NCI-H1105 treated with DMSO at 0.1 percent for 48 hours (cell line): Measurements from ENCODE around the gene SRSF7.
"Not testable (repeated sequence)": the region's sequence is repeated elsewhere in the genome, so short reads cannot be mapped to it uniquely, and the experiment has no call there.

Experiments used
- DNase-seq: peaks from one replicate; lab custom pipeline; 2025; lab: John Stamatoyannopoulos, UW

Gene SRSF7

GRCh38 chr2:38731684-38732221, 19.4 kb downstream of the SRSF7 start:
- DNase-seq, result no peak

DNA sequence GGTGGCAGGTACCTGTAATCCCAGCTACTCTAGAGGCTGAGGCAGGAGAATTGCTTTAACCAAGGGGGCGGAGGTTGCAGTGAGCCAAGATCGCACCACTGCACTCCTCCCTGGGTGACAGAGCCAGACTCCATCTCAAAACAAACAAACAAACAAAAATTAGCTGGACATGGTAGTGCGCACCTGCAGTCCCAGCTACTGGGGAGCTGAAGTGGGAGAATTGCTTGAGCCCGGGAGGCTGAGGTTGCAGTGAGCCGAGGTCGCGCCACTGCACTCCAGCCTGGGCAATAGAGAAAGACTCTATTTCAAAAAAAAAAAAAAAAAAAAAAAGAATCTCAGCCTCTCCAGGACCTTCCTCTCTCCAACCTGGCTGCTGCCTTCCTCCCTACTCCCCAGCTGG, 20.1 kb downstream of the SRSF7 start:
- no peak for DNase-seq

- no peak for DNase-seq
Observed at GRCh38 chr2:38728694-38729093, 22.5 kb downstream of the SRSF7 start.

DNA sequence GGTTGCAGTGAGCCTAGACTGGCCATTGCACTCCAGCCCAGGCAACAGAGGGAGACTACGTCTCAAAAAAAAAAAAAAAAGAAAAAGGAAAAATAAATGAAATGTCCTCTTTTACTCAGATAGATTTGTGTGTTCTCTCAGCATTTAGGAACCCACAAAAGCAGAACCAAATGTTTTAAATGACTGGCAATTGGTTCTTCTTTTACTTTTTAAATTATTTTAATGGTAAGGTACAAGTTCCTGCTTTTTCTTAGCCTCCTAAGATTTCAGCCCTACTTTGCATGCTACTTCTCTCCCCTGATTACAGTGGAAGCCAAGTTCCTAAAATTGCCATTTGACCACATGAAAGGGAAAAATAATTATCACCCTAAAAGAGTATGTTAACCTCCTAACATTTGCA, 23.5 kb downstream of the SRSF7 start:
- DNase-seq, result no peak

DNA sequence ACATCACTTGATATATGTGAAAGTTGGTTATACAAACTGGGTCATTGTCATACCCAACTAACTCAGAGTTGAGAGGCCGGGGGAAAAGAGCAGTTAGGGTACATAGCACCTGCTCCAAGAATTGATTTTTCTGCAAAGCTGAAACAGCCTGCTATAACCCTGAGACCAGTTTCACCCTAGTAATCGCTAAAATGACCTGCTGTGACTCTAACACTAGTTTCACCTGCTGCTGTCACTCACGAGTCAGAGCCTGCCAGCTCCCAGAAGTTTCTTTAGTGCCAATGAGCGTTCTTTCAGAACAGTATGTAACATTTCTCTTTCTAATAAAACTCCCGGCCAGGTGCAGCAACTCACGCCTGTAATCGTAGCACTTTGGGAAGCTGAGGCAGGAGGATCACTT, 28.0 kb downstream of the SRSF7 start:
- no peak for DNase-seq

GRCh38 chr2:38722271-38723061, 28.7 kb downstream of the SRSF7 start:
- no peak for DNase-seq

DNA sequence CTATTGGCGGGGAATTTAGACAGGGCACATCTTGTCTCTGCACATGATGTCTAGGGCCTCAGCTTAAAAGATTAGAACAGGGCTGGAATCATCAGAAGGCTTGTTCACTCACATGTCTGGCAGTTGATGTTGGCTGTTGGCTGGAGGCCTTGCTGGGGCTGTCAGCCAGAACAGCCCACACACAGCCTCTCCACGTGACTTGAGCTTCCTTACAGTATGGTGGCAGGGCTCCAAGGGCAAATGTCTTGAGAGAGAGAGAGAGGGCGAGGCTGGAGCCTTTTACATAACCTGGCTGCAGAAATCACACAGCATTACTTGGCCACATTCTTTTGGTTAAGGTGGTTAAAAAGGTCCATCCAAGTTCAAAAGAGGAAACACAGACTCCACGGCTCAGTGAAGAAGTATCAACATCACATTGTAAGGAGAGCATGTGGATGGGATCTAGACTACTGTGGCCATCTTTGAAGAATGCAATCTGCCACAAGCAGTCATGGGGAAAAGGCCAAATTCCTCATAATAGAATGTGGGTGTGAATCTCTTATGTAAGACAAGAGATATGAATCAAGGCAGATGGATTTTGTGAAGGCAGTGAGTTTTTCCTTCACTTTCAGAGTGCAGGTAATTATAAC, 30.4 kb downstream of the SRSF7 start:
- DNase-seq, result no peak

DNA sequence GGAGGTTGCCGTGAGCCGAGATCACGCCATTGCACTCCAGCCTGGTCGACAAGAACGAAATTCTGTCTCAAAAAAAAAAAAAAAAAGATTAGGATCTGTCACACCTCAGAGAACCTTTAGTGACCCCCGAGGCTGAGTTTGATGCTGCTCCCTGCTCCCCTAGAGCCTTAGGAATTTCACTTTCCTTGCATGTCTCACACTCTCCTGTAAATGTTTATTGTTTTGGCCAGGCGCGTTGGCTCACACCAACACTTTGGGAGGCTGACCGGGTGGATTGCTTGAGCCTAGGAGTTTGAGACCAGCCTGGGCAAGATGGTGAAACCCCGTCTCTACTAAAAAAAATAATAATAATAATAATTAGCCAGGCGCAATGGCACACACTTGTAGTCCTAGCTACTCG, 31.5 kb downstream of the SRSF7 start:
- DNase-seq, result no peak

DNA sequence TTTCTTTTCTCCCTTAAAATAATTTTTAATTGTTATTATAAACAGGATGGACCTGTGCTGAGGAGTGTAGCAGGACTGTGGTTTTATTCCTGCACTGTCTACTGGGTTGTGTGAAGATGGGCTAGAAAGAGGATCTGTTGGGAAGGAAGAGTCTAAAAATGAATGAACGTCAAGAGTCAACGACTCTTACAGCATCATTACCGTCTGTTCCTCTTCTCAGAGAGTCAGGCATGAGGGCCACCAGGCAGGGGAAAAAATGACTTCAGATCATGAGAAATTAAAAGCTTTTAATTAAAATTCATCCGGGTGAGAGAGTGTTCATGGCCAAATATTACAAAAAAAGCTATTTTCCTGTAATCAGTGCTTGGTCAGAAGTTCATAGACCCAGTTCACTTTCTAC, 32.6 kb downstream of the SRSF7 start:
- DNase-seq, result no peak

DNA sequence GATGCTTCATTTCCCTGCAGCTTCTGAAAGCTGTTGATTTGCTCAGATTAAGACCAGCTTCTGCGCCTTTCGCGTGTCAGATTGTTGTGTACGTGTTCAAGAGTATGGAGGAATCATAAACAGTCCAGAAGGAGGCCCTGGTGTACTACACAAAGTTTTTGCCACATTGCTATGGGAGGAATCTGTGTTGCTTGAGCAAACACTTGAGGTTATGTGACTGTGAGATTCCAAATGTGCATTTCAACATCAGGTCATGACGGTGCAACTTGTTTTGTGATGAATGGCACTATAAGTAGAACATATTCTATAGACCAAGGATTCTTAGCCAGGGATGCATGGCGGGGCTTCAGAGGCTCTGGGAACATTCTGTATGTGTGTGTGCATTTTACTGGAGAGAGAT, 35.0 kb downstream of the SRSF7 start:
- no peak for DNase-seq

GRCh38 chr2:38714941-38715340, 36.2 kb downstream of the SRSF7 start:
- not testable (repeated sequence) for DNase-seq

- DNase-seq, result no peak
Observed at GRCh38 chr2:38713338-38713737, 37.8 kb downstream of the SRSF7 start.

DNA sequence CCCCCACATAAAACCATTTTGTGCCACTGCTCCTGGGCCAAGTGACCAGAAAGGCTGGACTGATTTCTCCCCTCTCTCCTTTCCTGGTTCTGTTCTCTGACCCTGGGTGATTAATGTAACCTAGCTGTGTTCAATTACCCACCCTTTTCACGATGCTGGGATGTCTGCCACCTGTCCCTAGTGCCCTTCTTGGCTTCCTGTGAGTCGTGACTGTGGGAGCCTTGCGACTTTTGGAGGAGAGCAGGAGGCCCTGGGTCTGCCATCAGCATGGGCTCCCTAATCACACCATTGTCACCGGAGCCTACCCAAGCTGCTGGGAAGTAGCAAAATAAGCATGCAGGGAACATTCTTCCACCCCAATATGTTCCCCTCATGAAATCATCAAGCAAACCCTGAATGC, 38.3 kb downstream of the SRSF7 start:
- DNase-seq, result no peak

DNA sequence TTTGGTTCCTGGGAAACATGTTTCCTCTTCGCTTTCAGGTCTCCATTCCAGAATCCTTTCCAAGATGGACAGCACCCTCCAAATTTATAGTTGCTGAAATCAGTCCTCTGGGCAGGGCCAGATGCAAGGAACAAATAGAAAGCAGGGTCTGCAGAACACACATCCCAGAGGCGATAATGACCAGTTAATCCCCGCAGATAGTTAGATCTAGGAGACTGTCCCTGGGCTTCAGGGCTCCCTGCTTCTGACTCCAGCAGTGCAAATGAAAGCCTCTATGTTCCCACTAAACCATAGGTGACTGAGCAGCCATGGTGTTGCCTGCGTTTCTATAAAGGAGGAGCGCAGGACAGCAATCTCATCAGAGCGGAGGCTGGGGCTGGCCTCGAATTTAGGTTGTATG, 38.7 kb downstream of the SRSF7 start:
- DNase-seq, result no peak

GRCh38 chr2:38711558-38711957, 39.6 kb downstream of the SRSF7 start:
- no peak for DNase-seq

GRCh38 chr2:38709567-38710194, 41.5 kb downstream of the SRSF7 start:
- peak; percentile 0 for DNase-seq

DNA sequence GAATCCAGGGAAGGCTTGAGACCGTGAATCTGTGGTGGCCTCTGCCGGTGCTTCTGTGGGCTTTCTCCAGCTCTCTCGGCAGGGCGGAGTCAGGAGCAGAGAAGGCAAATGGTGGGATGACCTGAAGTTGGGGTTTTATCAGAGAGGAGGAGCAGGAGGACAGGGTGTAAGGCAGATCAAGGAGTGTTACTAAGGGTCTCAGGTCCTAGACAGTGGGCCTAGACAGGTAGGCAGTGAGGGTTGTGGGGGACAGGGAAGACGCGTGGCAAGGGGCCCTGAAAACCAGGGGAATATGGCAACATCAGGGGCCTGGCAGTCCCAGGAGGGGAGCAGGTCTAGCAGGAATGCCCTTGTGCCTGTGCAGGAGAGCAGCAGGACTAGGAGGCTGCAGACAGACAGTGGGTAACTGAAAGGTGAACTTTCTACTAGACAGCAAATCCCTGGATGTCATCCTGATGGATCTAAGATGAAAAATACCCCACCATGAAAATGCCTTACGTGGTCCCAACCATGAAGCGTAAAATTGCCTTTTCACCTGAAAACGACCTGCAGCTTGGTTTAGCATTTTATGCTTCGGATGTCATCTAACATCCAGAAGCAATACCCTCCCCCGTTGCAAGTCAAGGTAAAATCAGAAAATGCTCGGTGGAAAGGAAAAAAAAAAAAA, 42.1 kb downstream of the SRSF7 start:
- no peak for DNase-seq

DNA sequence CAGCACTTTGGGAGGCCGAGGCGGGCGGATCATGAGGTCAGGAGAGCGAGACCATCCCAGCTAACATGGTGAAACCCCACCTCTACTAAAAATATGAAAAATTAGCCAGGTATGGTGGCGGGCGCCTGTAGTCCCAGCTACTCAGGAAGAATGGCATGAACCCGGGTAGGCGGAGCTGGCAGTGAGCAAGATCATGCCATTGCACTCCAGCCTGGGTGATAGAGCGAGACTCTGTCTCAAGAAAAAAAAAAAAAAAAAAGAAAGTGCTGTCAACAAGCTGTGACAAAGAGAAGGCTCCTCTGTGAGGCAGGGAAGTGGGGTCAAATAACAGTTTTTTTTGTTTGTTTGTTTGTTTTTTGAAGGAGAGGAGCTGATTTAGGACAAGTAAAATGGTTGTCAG, 42.7 kb downstream of the SRSF7 start:
- DNase-seq, result not testable (repeated sequence)

DNA sequence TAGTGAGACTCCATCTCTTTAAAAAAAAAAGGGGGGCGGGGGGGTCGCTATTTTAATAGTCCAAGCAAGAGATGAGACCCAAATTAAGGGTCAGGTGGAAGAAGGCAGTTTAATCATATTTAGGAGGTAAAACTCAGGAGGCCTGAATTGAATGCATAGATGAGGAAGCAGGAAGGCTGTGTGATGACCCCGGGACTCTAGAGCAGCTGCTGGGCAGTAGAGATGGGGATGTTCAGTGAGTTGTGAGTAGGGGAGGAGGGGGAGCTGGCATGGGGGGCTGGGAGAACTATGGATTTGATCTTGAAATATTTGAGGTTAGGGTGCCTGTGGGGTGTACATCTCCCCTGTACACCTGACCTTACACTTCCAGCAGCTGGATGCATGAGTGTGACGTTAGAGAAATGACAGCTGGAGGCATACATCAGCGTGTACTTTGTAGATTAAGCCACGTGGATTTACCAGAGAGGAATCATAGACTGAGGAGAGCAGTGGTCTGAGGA, 44.3 kb downstream of the SRSF7 start:
- DNase-seq, result no peak

- no peak for DNase-seq
Observed at GRCh38 chr2:38704664-38705063, 46.5 kb downstream of the SRSF7 start.

DNA sequence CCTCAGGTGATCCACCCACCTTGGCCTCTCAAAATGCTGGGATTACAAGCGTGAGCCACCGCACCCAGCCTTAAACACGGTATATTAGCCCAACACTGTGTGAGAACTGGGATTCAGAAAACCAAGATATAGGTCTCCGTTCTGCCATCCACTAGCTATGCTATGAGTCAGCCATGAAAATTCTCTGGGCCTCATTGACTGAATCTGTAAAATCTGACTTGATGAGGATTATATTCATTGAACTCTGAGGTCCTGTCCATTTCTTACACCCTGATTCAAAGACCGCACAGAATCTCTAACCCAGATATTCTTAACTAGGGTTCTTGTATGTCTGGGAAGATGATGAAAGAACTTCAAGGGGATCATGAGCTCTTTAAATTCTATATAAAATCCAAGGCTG, 47.8 kb downstream of the SRSF7 start:
- not testable (repeated sequence) for DNase-seq

- DNase-seq, result no peak
Observed at GRCh38 chr2:38702413-38702812, 48.7 kb downstream of the SRSF7 start.
